WTC11 (cell line): ENCODE data around the gene ANXA2. TPM values are rescaled to one million over a fixed set of nuclear protein-coding genes. Genes with fewer than 3 reads are reported as not detected.

ENCODE experiments used
- ATAC-seq: fragments of 200-7000 bp; cut with Tn5 transposase; 2 replicates; pipeline ENCODE4 v1.10.0; 2021; ENCODE audit warnings: mild to moderate bottlenecking, moderate library complexity
- CTCF ChIA-PET: fragments of 300-600 bp; sonication (Branson Sonifier 250); formaldehyde crosslinking; loops from one replicate; lab custom pipeline; 2021; ENCODE audit warnings: antibody characterized with exemption; lab: Charles Lee
- POLR2A ChIA-PET: fragments of 350-600 bp; sonication (Branson Sonifier 250); formaldehyde crosslinking; loops from one replicate; lab custom pipeline; 2021; ENCODE audit warnings: antibody characterized with exemption; lab: Charles Lee
- DNase-seq: peaks from one replicate; pipeline ENCODE4 v3.0.0; 2021; ENCODE audit warnings: low spot score
- H3K27ac Mint-ChIP-seq: 2 replicates; pipeline ENCODE4 v1.8.0; 2021; ENCODE audit warnings: mixed read lengths
- H3K27me3 Mint-ChIP-seq: 2 replicates; pipeline ENCODE4 v1.8.0; 2021; ENCODE audit warnings: low read depth, mild to moderate bottlenecking, moderate library complexity, mixed read lengths
- H3K36me3 Mint-ChIP-seq: 2 replicates; pipeline ENCODE4 v1.8.0; 2021; ENCODE audit warnings: mixed read lengths
- H3K4me1 Mint-ChIP-seq: 2 replicates; pipeline ENCODE4 v1.8.0; 2022; ENCODE audit warnings: mixed read lengths
- H3K4me3 Mint-ChIP-seq: 2 replicates; pipeline ENCODE4 v1.8.0; 2021; ENCODE audit warnings: mild to moderate bottlenecking, moderate library complexity, mixed read lengths
- H3K9me3 Mint-ChIP-seq: 2 replicates; pipeline ENCODE4 v1.8.0; 2021; ENCODE audit warnings: mixed read lengths
- ATF1 ChIP-seq: sonication (generic); formaldehyde crosslinking; IDR thresholded peaks from 2 replicates; pipeline ENCODE4 v1.8.1; 2023; ENCODE audit warnings: mild to moderate bottlenecking, moderate library complexity, missing genetic modification reagents
- RELA ChIP-seq: sonication (generic); formaldehyde crosslinking; IDR thresholded peaks from 2 replicates; pipeline ENCODE4 v1.8.1; 2022; ENCODE audit warnings: missing genetic modification reagents, mild to moderate bottlenecking, borderline replicate concordance
- SMAD3 ChIP-seq: sonication (generic); formaldehyde crosslinking; IDR thresholded peaks from 2 replicates; pipeline ENCODE4 v1.8.0; 2022; ENCODE audit warnings: missing genetic modification reagents, mild to moderate bottlenecking, borderline replicate concordance
- ZNF219 ChIP-seq: sonication (generic); formaldehyde crosslinking; IDR thresholded peaks from 2 replicates; pipeline ENCODE4 v1.8.0; 2023; ENCODE audit warnings: missing genetic modification reagents, mild to moderate bottlenecking, borderline replicate concordance
- ZNF423 ChIP-seq: fragments of 250-450 bp; sonication (Bioruptor Pico); IDR thresholded peaks from 2 replicates; pipeline ENCODE4 v2.1.2; 2022; ENCODE audit warnings: mild to moderate bottlenecking, moderate library complexity
- total RNA-seq: library from RNA; stranded (reverse); gene quantifications from 3 replicates; pipeline ENCODE4 v1.2.3, GENCODE V29; 2021
- TF ChIP-seq, protein P1 (sequence below): fragments of 250-450 bp; sonication (Bioruptor Pico); IDR thresholded peaks from 2 replicates; pipeline ENCODE4 v1.9.0; 2021; ENCODE audit warnings: mild to moderate bottlenecking, borderline replicate concordance
- TF ChIP-seq, protein P2 (sequence below): sonication (generic); formaldehyde crosslinking; IDR thresholded peaks from 2 replicates; pipeline ENCODE4 v1.8.1; 2023; ENCODE audit warnings: mild to moderate bottlenecking, missing genetic modification reagents, borderline replicate concordance
- TF ChIP-seq, protein P3 (sequence below): sonication (generic); formaldehyde crosslinking; IDR thresholded peaks from 2 replicates; pipeline ENCODE4 v1.8.1; 2023; ENCODE audit warnings: mild to moderate bottlenecking, missing genetic modification reagents
- TF ChIP-seq, protein P4 (sequence below): sonication (generic); formaldehyde crosslinking; IDR thresholded peaks from 2 replicates; pipeline ENCODE4 v1.8.1; 2022; ENCODE audit warnings: low read depth, missing genetic modification reagents, borderline replicate concordance
- TF ChIP-seq, protein P5 (sequence below): sonication (generic); formaldehyde crosslinking; IDR thresholded peaks from 2 replicates; pipeline ENCODE4 v1.8.1; 2022; ENCODE audit warnings: mild to moderate bottlenecking, moderate library complexity, missing genetic modification reagents
- TF ChIP-seq, protein P6 (sequence below): fragments of 250-450 bp; sonication (Bioruptor Pico); IDR thresholded peaks from 2 replicates; pipeline ENCODE4 v1.9.0; 2021; ENCODE audit warnings: moderate library complexity, mild to moderate bottlenecking, inconsistent platforms, borderline replicate concordance
- TF ChIP-seq, protein P7 (sequence below): sonication (generic); formaldehyde crosslinking; IDR thresholded peaks from 2 replicates; pipeline ENCODE4 v1.8.0; 2022; ENCODE audit warnings: mild to moderate bottlenecking, missing genetic modification reagents
- TF ChIP-seq, protein P8 (sequence below): sonication (generic); formaldehyde crosslinking; IDR thresholded peaks from 2 replicates; pipeline ENCODE4 v1.8.1; 2023; ENCODE audit warnings: mild to moderate bottlenecking, moderate library complexity, missing genetic modification reagents

The ANXA2 gene
- total RNA-seq, 1 experiment from 2014 or later, result 152 TPM

DNA sequence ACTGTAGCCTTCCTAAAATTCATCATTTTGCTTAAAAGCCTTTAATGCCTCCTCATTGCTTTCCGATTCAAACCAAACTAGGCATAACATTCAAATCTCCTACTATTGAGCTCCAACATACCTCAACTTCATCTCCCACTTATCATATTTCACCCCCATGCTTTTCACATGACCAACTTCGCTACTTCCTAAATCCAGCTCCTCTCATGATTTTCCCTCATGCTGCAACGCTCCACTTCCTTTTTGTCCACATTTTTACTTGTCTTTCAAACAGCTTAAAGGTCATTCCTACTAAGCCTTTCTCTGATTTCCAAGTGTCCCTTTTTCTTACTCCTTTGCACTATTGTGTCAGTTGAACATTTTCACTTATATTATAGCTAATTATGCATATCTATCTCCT lies 20.3 kb upstream of the ANXA2 start (continued):
- TF ChIP-seq, protein P1, sequence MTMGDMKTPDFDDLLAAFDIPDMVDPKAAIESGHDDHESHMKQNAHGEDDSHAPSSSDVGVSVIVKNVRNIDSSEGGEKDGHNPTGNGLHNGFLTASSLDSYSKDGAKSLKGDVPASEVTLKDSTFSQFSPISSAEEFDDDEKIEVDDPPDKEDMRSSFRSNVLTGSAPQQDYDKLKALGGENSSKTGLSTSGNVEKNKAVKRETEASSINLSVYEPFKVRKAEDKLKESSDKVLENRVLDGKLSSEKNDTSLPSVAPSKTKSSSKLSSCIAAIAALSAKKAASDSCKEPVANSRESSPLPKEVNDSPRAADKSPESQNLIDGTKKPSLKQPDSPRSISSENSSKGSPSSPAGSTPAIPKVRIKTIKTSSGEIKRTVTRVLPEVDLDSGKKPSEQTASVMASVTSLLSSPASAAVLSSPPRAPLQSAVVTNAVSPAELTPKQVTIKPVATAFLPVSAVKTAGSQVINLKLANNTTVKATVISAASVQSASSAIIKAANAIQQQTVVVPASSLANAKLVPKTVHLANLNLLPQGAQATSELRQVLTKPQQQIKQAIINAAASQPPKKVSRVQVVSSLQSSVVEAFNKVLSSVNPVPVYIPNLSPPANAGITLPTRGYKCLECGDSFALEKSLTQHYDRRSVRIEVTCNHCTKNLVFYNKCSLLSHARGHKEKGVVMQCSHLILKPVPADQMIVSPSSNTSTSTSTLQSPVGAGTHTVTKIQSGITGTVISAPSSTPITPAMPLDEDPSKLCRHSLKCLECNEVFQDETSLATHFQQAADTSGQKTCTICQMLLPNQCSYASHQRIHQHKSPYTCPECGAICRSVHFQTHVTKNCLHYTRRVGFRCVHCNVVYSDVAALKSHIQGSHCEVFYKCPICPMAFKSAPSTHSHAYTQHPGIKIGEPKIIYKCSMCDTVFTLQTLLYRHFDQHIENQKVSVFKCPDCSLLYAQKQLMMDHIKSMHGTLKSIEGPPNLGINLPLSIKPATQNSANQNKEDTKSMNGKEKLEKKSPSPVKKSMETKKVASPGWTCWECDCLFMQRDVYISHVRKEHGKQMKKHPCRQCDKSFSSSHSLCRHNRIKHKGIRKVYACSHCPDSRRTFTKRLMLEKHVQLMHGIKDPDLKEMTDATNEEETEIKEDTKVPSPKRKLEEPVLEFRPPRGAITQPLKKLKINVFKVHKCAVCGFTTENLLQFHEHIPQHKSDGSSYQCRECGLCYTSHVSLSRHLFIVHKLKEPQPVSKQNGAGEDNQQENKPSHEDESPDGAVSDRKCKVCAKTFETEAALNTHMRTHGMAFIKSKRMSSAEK, result no peak
- TF ChIP-seq, protein P2, sequence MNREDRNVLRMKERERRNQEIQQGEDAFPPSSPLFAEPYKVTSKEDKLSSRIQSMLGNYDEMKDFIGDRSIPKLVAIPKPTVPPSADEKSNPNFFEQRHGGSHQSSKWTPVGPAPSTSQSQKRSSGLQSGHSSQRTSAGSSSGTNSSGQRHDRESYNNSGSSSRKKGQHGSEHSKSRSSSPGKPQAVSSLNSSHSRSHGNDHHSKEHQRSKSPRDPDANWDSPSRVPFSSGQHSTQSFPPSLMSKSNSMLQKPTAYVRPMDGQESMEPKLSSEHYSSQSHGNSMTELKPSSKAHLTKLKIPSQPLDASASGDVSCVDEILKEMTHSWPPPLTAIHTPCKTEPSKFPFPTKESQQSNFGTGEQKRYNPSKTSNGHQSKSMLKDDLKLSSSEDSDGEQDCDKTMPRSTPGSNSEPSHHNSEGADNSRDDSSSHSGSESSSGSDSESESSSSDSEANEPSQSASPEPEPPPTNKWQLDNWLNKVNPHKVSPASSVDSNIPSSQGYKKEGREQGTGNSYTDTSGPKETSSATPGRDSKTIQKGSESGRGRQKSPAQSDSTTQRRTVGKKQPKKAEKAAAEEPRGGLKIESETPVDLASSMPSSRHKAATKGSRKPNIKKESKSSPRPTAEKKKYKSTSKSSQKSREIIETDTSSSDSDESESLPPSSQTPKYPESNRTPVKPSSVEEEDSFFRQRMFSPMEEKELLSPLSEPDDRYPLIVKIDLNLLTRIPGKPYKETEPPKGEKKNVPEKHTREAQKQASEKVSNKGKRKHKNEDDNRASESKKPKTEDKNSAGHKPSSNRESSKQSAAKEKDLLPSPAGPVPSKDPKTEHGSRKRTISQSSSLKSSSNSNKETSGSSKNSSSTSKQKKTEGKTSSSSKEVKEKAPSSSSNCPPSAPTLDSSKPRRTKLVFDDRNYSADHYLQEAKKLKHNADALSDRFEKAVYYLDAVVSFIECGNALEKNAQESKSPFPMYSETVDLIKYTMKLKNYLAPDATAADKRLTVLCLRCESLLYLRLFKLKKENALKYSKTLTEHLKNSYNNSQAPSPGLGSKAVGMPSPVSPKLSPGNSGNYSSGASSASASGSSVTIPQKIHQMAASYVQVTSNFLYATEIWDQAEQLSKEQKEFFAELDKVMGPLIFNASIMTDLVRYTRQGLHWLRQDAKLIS (CRISPR knock-in tag), result no peak
- TF ChIP-seq, protein P3, sequence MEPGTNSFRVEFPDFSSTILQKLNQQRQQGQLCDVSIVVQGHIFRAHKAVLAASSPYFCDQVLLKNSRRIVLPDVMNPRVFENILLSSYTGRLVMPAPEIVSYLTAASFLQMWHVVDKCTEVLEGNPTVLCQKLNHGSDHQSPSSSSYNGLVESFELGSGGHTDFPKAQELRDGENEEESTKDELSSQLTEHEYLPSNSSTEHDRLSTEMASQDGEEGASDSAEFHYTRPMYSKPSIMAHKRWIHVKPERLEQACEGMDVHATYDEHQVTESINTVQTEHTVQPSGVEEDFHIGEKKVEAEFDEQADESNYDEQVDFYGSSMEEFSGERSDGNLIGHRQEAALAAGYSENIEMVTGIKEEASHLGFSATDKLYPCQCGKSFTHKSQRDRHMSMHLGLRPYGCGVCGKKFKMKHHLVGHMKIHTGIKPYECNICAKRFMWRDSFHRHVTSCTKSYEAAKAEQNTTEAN (CRISPR knock-in tag), result no peak
- TF ChIP-seq, protein P4, sequence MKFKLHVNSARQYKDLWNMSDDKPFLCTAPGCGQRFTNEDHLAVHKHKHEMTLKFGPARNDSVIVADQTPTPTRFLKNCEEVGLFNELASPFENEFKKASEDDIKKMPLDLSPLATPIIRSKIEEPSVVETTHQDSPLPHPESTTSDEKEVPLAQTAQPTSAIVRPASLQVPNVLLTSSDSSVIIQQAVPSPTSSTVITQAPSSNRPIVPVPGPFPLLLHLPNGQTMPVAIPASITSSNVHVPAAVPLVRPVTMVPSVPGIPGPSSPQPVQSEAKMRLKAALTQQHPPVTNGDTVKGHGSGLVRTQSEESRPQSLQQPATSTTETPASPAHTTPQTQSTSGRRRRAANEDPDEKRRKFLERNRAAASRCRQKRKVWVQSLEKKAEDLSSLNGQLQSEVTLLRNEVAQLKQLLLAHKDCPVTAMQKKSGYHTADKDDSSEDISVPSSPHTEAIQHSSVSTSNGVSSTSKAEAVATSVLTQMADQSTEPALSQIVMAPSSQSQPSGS (CRISPR knock-in tag), result no peak
- no peak for TF ChIP-seq ATF1 (CRISPR knock-in tag)
- TF ChIP-seq, protein P5, sequence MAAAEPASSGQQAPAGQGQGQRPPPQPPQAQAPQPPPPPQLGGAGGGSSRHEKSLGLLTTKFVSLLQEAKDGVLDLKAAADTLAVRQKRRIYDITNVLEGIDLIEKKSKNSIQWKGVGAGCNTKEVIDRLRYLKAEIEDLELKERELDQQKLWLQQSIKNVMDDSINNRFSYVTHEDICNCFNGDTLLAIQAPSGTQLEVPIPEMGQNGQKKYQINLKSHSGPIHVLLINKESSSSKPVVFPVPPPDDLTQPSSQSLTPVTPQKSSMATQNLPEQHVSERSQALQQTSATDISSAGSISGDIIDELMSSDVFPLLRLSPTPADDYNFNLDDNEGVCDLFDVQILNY (CRISPR knock-in tag), result no peak
- TF ChIP-seq, protein P6, sequence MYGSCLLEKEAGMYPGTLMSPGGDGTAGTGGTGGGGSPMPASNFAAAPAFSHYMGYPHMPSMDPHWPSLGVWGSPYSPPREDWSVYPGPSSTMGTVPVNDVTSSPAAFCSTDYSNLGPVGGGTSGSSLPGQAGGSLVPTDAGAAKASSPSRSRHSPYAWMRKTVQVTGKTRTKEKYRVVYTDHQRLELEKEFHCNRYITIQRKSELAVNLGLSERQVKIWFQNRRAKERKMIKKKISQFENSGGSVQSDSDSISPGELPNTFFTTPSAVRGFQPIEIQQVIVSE (CRISPR knock-in tag), result no peak

DNA sequence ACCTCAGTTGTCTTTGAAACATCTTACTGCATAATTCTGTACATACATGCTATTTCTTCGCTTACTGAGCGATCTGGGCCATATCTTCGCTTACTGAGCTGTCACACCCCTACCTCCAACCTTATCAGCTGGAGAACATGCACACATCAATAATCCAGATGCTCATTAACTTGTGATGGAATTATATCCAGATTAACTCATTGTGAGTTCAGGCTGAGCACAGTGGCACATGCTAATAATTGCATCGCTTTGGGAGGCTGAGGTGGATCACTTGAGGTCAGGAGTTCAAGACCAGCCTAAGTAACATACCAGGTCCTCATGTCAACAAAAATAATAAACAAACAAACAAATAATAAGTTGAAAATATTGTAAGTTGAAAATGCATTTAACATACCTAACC lies 19.3 kb upstream of the ANXA2 start:
- TF ChIP-seq RELA (CRISPR knock-in tag) (no peak), SMAD3 (CRISPR knock-in tag) (no peak), ZNF219 (CRISPR knock-in tag) (no peak), ZNF423 (CRISPR knock-in tag) (no peak)
- TF ChIP-seq, protein P7, sequence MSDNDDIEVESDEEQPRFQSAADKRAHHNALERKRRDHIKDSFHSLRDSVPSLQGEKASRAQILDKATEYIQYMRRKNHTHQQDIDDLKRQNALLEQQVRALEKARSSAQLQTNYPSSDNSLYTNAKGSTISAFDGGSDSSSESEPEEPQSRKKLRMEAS (CRISPR knock-in tag), result no peak
- TF ChIP-seq, protein P8, sequence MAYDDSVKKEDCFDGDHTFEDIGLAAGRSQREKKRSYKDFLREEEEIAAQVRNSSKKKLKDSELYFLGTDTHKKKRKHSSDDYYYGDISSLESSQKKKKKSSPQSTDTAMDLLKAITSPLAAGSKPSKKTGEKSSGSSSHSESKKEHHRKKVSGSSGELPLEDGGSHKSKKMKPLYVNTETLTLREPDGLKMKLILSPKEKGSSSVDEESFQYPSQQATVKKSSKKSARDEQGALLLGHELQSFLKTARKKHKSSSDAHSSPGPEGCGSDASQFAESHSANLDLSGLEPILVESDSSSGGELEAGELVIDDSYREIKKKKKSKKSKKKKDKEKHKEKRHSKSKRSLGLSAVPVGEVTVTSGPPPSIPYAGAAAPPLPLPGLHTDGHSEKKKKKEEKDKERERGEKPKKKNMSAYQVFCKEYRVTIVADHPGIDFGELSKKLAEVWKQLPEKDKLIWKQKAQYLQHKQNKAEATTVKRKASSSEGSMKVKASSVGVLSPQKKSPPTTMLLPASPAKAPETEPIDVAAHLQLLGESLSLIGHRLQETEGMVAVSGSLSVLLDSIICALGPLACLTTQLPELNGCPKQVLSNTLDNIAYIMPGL (CRISPR knock-in tag), result no peak
- Mint-ChIP-seq H3K4me1 (peaks cover 7% of the 10 kb centered on the region), H3K27ac (no peak overlapping the region), H3K27me3 (no peaks in the 10 kb centered on the region), H3K4me3 (no peak overlapping the region), H3K9me3 (no peaks in the 10 kb centered on the region), H3K36me3 (no peaks in the 10 kb centered on the region; the same call in 1 of the 2 replicates)
- ChIA-PET CTCF (no interaction called here), POLR2A (no interaction called here)
- ATAC-seq (no peak), DNase-seq (no peak)
